GM13977 (cell line): ENCODE results near the gene DPM2.

Experiments
- DNase-seq: peaks from one replicate; pipeline ENCODE4 v3.0.0; 2012; ENCODE audit warnings: low spot score
- in situ Hi-C: fragments of 300-500 bp; cut with MboI; formaldehyde crosslinking; loops from one replicate; pipeline ENCODE4 v1.12.0; 2022; ENCODE audit warnings: low sequenced_read_pairs, low pct_unique_long_range_greater_than_20kb, mixed read lengths, inconsistent platforms; ENCODE audit not compliant: unreplicated experiment
- TF ChIP-seq, protein P1 (sequence below): IDR thresholded peaks from 2 replicates; pipeline ENCODE4 v1.5.1; 2012; ENCODE audit warnings: mild to moderate bottlenecking, control low read depth; ENCODE audit not compliant: insufficient read depth; ENCODE audit errors: extremely low read depth, missing control alignments

Gene DPM2

DNA sequence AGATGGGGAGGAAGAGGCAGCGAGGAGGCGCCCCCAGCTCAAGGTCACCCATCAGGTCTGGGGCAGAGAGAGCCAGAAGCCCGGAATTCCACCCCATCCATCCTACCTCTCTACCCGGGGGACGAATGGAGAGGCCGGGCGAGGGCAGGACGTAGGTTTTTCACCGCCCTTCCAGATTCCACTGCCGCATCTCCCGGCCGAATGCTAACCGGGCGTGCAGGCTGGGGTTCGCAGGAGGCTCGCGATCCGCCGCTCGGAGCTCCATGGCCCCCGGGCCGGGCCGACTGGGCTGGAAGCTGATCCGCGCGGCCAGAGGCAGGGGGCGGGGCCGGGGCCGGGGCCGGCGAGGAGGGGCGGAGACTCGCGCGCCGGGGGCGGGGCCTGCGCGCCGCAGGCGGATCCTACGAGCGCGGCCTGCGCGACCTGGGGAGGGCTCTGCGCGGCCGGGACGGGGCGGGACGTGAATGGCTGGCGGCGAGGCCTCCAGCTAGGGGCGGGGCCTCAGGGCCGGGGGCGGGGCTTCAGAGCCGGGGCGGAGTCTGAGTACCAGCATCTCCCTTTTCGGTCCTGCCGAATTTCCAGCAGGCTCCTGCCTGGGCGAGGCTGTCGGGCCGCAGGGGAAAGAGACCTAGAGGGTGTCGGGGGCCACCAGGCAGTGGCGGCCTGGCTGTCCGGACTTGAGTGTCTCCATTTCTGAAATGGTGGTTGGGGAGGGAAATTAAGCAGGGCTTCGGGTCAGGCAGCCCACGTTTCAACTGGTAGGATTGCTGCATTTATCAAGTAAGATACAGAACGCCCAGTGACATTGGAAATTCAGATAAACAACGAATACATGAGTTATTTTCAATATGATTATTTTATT is 20.7 kb downstream of the DPM2 start, which contains the start of gene ST6GALNAC4:
ST6GALNAC4 (minus strand) TSS at position 322 of the 862 bp plus-strand sequence. CDS start 622 bp downstream, outside the sequence.
- DNase-seq, result peak; percentile 99

GRCh38 chr9:127915801-127916719 is 21.6 kb downstream of the DPM2 start:
- DNase-seq, result no peak
- TF ChIP-seq, protein P1, sequence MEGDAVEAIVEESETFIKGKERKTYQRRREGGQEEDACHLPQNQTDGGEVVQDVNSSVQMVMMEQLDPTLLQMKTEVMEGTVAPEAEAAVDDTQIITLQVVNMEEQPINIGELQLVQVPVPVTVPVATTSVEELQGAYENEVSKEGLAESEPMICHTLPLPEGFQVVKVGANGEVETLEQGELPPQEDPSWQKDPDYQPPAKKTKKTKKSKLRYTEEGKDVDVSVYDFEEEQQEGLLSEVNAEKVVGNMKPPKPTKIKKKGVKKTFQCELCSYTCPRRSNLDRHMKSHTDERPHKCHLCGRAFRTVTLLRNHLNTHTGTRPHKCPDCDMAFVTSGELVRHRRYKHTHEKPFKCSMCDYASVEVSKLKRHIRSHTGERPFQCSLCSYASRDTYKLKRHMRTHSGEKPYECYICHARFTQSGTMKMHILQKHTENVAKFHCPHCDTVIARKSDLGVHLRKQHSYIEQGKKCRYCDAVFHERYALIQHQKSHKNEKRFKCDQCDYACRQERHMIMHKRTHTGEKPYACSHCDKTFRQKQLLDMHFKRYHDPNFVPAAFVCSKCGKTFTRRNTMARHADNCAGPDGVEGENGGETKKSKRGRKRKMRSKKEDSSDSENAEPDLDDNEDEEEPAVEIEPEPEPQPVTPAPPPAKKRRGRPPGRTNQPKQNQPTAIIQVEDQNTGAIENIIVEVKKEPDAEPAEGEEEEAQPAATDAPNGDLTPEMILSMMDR, result no peak
- in situ Hi-C loops, result loop anchor here (10.0 to 25.0 kb wide), 2 partner anchors 131 to 329 kb away; partner anchors contain the start of gene CDK9

More for the DNA sequence above, 20.7 kb downstream of the DPM2 start, which contains the start of gene ST6GALNAC4:
- TF ChIP-seq, protein P1, result no peak
- in situ Hi-C loops, result loop anchor here (10.0 to 25.0 kb wide), 2 partner anchors 132 to 330 kb away; partner anchors contain the start of gene CDK9

DNA sequence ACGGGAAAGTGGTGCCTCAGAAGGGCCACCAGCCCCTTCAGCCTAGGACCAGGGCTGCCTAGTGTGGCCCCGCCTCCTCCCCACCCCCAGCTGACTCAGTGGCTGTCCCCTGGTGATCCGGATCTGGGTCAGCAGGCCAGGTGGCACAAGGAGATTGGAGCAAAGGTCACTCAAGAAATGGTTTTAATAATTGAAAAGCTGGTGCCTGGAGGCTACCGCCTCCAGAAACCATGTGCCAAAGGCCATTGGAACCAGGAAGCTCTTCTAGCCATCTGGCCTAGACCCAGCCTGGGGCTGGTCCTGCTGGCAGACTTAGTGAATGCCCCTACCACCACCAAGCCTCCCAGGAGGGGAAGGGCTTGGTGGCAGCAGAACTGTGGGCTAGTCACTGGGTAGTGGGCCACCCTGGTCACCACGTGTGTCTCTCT is 22.3 kb downstream of the DPM2 start:
- TF ChIP-seq, protein P1, result no peak
- in situ Hi-C loops, result loop anchor here (10.0 to 25.0 kb wide), 2 partner anchors 131 to 328 kb away; partner anchors contain the start of gene CDK9
- DNase-seq, result no peak

- in situ Hi-C loops, result loop anchor here (10.0 to 25.0 kb wide), 2 partner anchors 129 to 326 kb away; partner anchors contain the start of gene CDK9
- no peak for DNase-seq
- TF ChIP-seq, protein P1, result no peak
Observed at GRCh38 chr9:127913682-127914081, 24.0 kb downstream of the DPM2 start.

DNA sequence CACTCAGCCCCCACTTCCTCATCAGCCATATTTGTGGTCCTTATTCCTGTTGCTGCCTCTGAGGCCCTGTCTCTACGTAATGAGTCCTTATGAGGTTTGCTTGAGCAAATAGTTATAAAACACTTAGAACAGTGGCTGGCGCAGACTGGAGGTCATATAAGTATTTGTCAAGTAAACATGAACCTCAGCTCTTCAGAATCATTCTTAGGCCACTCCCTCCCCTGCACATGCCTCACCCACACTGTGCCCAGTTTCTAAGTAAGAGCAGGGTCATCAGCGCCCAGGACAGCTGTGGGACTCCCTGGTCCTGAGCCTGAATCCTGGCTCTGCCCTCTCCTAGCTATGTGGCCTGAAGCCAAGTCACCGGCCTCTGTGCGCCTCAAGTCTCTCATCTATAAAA is 24.8 kb downstream of the DPM2 start:
- in situ Hi-C loops, result loop anchor here (10.0 to 25.0 kb wide), 2 partner anchors 128 to 326 kb away; partner anchors contain the start of gene CDK9
- TF ChIP-seq, protein P1, result no peak
- DNase-seq, result no peak

DNA sequence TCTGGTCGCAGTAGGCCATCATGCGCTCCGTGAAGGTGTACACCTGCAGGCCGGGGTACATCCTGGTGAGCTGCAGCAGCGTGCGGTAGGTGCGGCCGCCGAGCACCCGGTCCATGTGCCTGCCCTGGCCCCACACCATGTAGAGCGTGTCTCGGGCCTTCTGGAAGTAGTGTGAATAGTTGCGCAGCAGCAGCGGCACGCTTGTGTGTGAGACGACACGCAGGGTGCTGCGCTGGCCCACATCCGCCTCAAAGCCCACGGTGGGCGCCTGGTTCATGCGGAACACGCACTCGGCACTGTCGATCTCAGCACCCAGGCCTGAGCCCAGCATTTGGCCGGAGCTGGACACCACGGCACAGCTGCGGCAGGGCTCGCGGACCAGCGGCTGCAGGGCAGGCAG is 25.4 kb downstream of the DPM2 start:
- TF ChIP-seq, protein P1, result no peak
- DNase-seq, result no peak
- in situ Hi-C loops, result loop anchor here (10.0 to 25.0 kb wide), 2 partner anchors 127 to 325 kb away; partner anchors contain the start of gene CDK9
